GM23338 (cell line): Measurements from ENCODE around the gene CRAMP1. TPM values are rescaled to one million over a fixed set of nuclear protein-coding genes. Genes with fewer than 3 reads are reported as not detected.

ENCODE experiments used
- ATAC-seq: fragments of 200-7000 bp; cut with Tn5 transposase; 3 replicates; pipeline ENCODE4 v1.9.1; 2020
- DNase-seq: peaks from one replicate; pipeline ENCODE4 v3.0.0-alpha.2; 2015; ENCODE audit warnings: low spot score
- H2AFZ ChIP-seq: fragments of 200-600 bp; sonication (generic); 2 replicates; pipeline ENCODE4 v1.8.0; 2016; ENCODE audit warnings: antibody characterized with exemption, mild to moderate bottlenecking, moderate library complexity
- H3F3A ChIP-seq: fragments of 200-600 bp; sonication (generic); replicated peaks from 2 replicates; pipeline ENCODE4 v1.8.0; 2017; ENCODE audit warnings: antibody characterized with exemption, mixed run types, low read depth
- H3K27ac ChIP-seq: fragments of 200-600 bp; sonication (generic); 2 replicates; pipeline ENCODE4 v1.6.1; 2016; ENCODE audit warnings: low read depth
- H3K27me3 ChIP-seq: fragments of 200-600 bp; sonication (generic); 2 replicates; pipeline ENCODE4 v1.8.0; 2016; ENCODE audit warnings: mild to moderate bottlenecking, mixed run types, moderate library complexity; ENCODE audit not compliant: insufficient read depth
- H3K36me3 ChIP-seq: fragments of 200-600 bp; sonication (generic); 2 replicates; pipeline ENCODE4 v1.8.0; 2016; ENCODE audit warnings: mild to moderate bottlenecking; ENCODE audit not compliant: insufficient read depth
- H3K4me1 ChIP-seq: fragments of 200-600 bp; sonication (generic); 2 replicates; pipeline ENCODE4 v1.8.0; 2016; ENCODE audit warnings: mild to moderate bottlenecking, moderate library complexity; ENCODE audit not compliant: insufficient read depth
- H3K4me2 ChIP-seq: fragments of 200-600 bp; sonication (generic); 2 replicates; pipeline ENCODE4 v1.7.1; 2017; ENCODE audit warnings: mixed run types
- H3K4me3 ChIP-seq: fragments of 200-600 bp; sonication (generic); 2 replicates; pipeline ENCODE4 v1.6.1; 2016; ENCODE audit warnings: mixed run types
- H3K79me2 ChIP-seq: fragments of 200-600 bp; sonication (generic); replicated peaks from 2 replicates; pipeline ENCODE4 v1.8.0; 2017; ENCODE audit warnings: mild to moderate bottlenecking; ENCODE audit not compliant: insufficient read depth
- H3K9me2 ChIP-seq: fragments of 200-600 bp; sonication (generic); 2 replicates; pipeline ENCODE4 v1.8.0; 2017; ENCODE audit not compliant: insufficient read depth
- H4K20me1 ChIP-seq: fragments of 200-600 bp; sonication (generic); replicated peaks from 2 replicates; pipeline ENCODE4 v1.8.0; 2017; ENCODE audit warnings: mild to moderate bottlenecking; ENCODE audit not compliant: insufficient read depth
- H3K27ac Mint-ChIP-seq: 2 replicates; pipeline ENCODE4 v1.8.0; 2020; ENCODE audit warnings: inconsistent platforms, mild to moderate bottlenecking, moderate library complexity, mixed read lengths
- H3K27me3 Mint-ChIP-seq: 3 replicates; pipeline ENCODE4 v1.8.0; 2022; ENCODE audit warnings: low read depth, mild to moderate bottlenecking, moderate library complexity, mixed read lengths, inconsistent platforms; ENCODE audit not compliant: insufficient read depth, poor library complexity
- H3K36me3 Mint-ChIP-seq: 3 replicates; pipeline ENCODE4 v1.8.0; 2021; ENCODE audit warnings: low read depth, mild to moderate bottlenecking, inconsistent platforms, moderate library complexity, mixed read lengths
- H3K4me1 Mint-ChIP-seq: 3 replicates; pipeline ENCODE4 v1.8.0; 2020; ENCODE audit warnings: mild to moderate bottlenecking, inconsistent platforms, mixed read lengths
- H3K4me3 Mint-ChIP-seq: 3 replicates; pipeline ENCODE4 v1.8.0; 2021; ENCODE audit warnings: moderate library complexity, mild to moderate bottlenecking, inconsistent platforms, mixed read lengths
- H3K9me3 Mint-ChIP-seq: 3 replicates; pipeline ENCODE4 v1.8.0; 2020; ENCODE audit warnings: moderate library complexity, mild to moderate bottlenecking, inconsistent platforms, mixed read lengths
- CREB1 ChIP-seq: fragments of 250-450 bp; sonication (Bioruptor Pico); IDR thresholded peaks from 2 replicates; pipeline ENCODE4 v1.5.0; 2020; ENCODE audit warnings: low read depth, mild to moderate bottlenecking, moderate library complexity
- CTCF ChIP-seq, 2 experiments: fragments of 200-600 bp in 1 of 2; sonication (generic) in 1 of 2; conservative IDR thresholded peaks; 2 replicates each; pipeline versions ENCODE4 v1.5.1 to v1.6.1; 2016 to 2017; ENCODE audit warnings: antibody characterized with exemption in 2 of 2, low read depth in 2 of 2, mild to moderate bottlenecking in 2 of 2, moderate library complexity in 1 of 2
- ETS1 ChIP-seq: IDR thresholded peaks from 2 replicates; pipeline ENCODE4 v1.6.1; 2016; ENCODE audit warnings: antibody characterized with exemption
- EZH2phosphoT487 ChIP-seq: fragments of 200-600 bp; sonication (generic); IDR thresholded peaks from one replicate; pipeline ENCODE4 v1.8.1; 2018; ENCODE audit warnings: antibody characterized with exemption; ENCODE audit not compliant: unreplicated experiment
- JUNB ChIP-seq: IDR thresholded peaks from one replicate; pipeline ENCODE4 v1.6.1; 2016; ENCODE audit warnings: antibody characterized with exemption; ENCODE audit not compliant: unreplicated experiment
- NANOG ChIP-seq: IDR thresholded peaks from 2 replicates; pipeline ENCODE4 v1.6.1; 2016; ENCODE audit warnings: antibody characterized with exemption, borderline replicate concordance
- POLR2AphosphoS5 ChIP-seq: IDR thresholded peaks from 2 replicates; pipeline ENCODE4 v1.6.1; 2016; ENCODE audit warnings: antibody characterized with exemption, low read depth
- STAT1 ChIP-seq: IDR thresholded peaks from one replicate; pipeline ENCODE4 v1.6.1; 2016; ENCODE audit warnings: antibody characterized with exemption; ENCODE audit not compliant: unreplicated experiment
- ZNF114 ChIP-seq: fragments of 250-450 bp; sonication (Bioruptor Pico); IDR thresholded peaks from 2 replicates; pipeline ENCODE4 v1.5.0; 2020; ENCODE audit warnings: mild to moderate bottlenecking, moderate library complexity
- ZNF462 ChIP-seq: fragments of 250-450 bp; sonication (Bioruptor Pico); IDR thresholded peaks from 2 replicates; pipeline ENCODE4 v1.5.0; 2020; ENCODE audit warnings: mild to moderate bottlenecking, moderate library complexity
- polyA plus RNA-seq: library from polyadenylated mRNA; unstranded; fragments of >200 nt; fragmentation: Nextera tagmentation; extraction: Ambion mirVana; gene quantifications from 2 replicates; pipeline ENCODE4 v1.2.1, GENCODE V29; 2016
- total RNA-seq: library from RNA; depleted of rRNA; stranded (reverse); fragments of >200 nt; shearing (Covaris generic); gene quantifications from 2 replicates; pipeline ENCODE4 v1.2.3, GENCODE V29; 2014

The CRAMP1 gene
- total and polyA plus RNA-seq, 2 experiments from 2014 or later, result 3.4 to 16.7 TPM

- TF ChIP-seq NANOG (no peak), STAT1 (no peak), CTCF (conservative IDR thresholded peaks at IDR 0.05; ENCODE audit: low read depth in 2 of 2) (peak in 1 of 2 experiments; percentile 9; a peak in 1 of 4 replicates), JUNB (no peak), POLR2AphosphoS5 (peak; percentile 29; the same call in 1 of the 2 replicates)
Measured at GRCh38 chr16:1610071-1610898, 1.9 kb upstream of the CRAMP1 start (continued).

- Histone ChIP-seq H3K4me2 (peak overlapping the region; percentile 95; the same call in 1 of the 2 replicates), H2AFZ (peak overlapping the region; percentile 72; the same call in 1 of the 2 replicates), H3K27ac (no peak overlapping the region), H3K36me3 (no peaks in the 10 kb centered on the region), H4K20me1 (peaks cover 4% of the 10 kb centered on the region), H3K4me1 (peaks cover 25% of the 10 kb centered on the region), H3K79me2 (peaks cover 34% of the 10 kb centered on the region), H3K27me3 (peaks cover 12% of the 10 kb centered on the region), H3K4me3 (peak overlapping the region; percentile 77), H3F3A (peaks cover 23% of the 10 kb centered on the region; the same call in 1 of the 2 replicates), H3K9me2 (no peaks in the 10 kb centered on the region; the same call in 1 of the 2 replicates)
- Mint-ChIP-seq H3K27me3 (peaks cover 29% of the 10 kb centered on the region), H3K4me1 (peaks cover 25% of the 10 kb centered on the region), H3K36me3 (peaks cover 13% of the 10 kb centered on the region), H3K9me3 (peaks cover 5% of the 10 kb centered on the region; the same call in 2 of the 3 replicates), H3K4me3 (peak overlapping the region; percentile 94), H3K27ac (peak overlapping the region; percentile 99)
- peak; percentile 12 for ATAC-seq
- no peak for DNase-seq
- TF ChIP-seq NANOG (no peak), ZNF462 (CRISPR knock-in tag) (no peak), ETS1 (no peak), ZNF114 (CRISPR knock-in tag) (no peak), EZH2phosphoT487 (no peak), CTCF (conservative IDR thresholded peaks at IDR 0.05; ENCODE audit: low read depth in 2 of 2) (no peak), CREB1 (CRISPR knock-in tag) (no peak)
Measured at GRCh38 chr16:1610899-1611632, 1.1 kb upstream of the CRAMP1 start.
